CD4-positive, alpha-beta T cell treated with Interleukin-17A for 4 hours (primary cell): Measurements from ENCODE around the gene ABHD12B.
"Not testable (repeated sequence)": the region's sequence is repeated elsewhere in the genome, so short reads cannot be mapped to it uniquely, and the experiment has no call there.

Experiments used
- DNase-seq: peaks from one replicate; pipeline ENCODE4 v3.0.0-alpha.2; 2020; ENCODE audit warnings: mixed read lengths

Gene ABHD12B

GRCh38 chr14:50897005-50897404 lies 25.2 kb downstream of the ABHD12B start:
- not testable (repeated sequence) for DNase-seq

- no peak for DNase-seq
Observed at GRCh38 chr14:50897658-50898175, 25.9 kb downstream of the ABHD12B start.

- no peak for DNase-seq
Observed at GRCh38 chr14:50901361-50901760, 29.5 kb downstream of the ABHD12B start.

GRCh38 chr14:50904719-50905118 lies 32.9 kb downstream of the ABHD12B start:
- DNase-seq = no peak

- DNase-seq = no peak
Observed at GRCh38 chr14:50906326-50907065, 34.6 kb downstream of the ABHD12B start.

- no peak for DNase-seq
Observed at GRCh38 chr14:50910495-50911420, 38.9 kb downstream of the ABHD12B start.

- no peak for DNase-seq
Observed at GRCh38 chr14:50917449-50917848, 45.6 kb downstream of the ABHD12B start.

- DNase-seq = not testable (repeated sequence)
Observed at GRCh38 chr14:50919524-50919923, 47.7 kb downstream of the ABHD12B start.

GRCh38 chr14:50920482-50921230 lies 48.8 kb downstream of the ABHD12B start:
- no peak for DNase-seq

- DNase-seq = no peak
Observed at GRCh38 chr14:50922803-50923202, 51.0 kb downstream of the ABHD12B start.

GRCh38 chr14:50924236-50924635 lies 52.4 kb downstream of the ABHD12B start:
- DNase-seq = no peak

- DNase-seq = no peak
Observed at GRCh38 chr14:50924843-50925242, 53.0 kb downstream of the ABHD12B start.

- no peak for DNase-seq
Observed at GRCh38 chr14:50926851-50927386, 55.1 kb downstream of the ABHD12B start.

GRCh38 chr14:50928002-50928635 lies 56.3 kb downstream of the ABHD12B start:
- no peak for DNase-seq

- no peak for DNase-seq
Observed at GRCh38 chr14:50929506-50929905, 57.7 kb downstream of the ABHD12B start.

GRCh38 chr14:50931559-50931958 lies 59.7 kb downstream of the ABHD12B start:
- DNase-seq = no peak

- DNase-seq = no peak
Observed at GRCh38 chr14:50932156-50932555, 60.3 kb downstream of the ABHD12B start.

- no peak for DNase-seq
Observed at GRCh38 chr14:50932592-50933495, 61.0 kb downstream of the ABHD12B start.

GRCh38 chr14:50935126-50936015 lies 63.5 kb downstream of the ABHD12B start:
- no peak for DNase-seq

- no peak for DNase-seq
Observed at GRCh38 chr14:50936016-50936340, 64.1 kb downstream of the ABHD12B start.
